GM18508 (cell line): ENCODE measurements around the gene IRS2.
"Not testable (repeated sequence)": the region's sequence is repeated elsewhere in the genome, so short reads cannot be mapped to it uniquely, and the experiment has no call there.

Source experiments
- ATAC-seq: cut with Tn5 transposase; IDR thresholded peaks from one replicate; pipeline ENCODE4 v1.9.1; 2021; ENCODE audit warnings: moderate number of reproducible peaks; ENCODE audit not compliant: insufficient read depth, unreplicated experiment

The IRS2 gene, protein sequence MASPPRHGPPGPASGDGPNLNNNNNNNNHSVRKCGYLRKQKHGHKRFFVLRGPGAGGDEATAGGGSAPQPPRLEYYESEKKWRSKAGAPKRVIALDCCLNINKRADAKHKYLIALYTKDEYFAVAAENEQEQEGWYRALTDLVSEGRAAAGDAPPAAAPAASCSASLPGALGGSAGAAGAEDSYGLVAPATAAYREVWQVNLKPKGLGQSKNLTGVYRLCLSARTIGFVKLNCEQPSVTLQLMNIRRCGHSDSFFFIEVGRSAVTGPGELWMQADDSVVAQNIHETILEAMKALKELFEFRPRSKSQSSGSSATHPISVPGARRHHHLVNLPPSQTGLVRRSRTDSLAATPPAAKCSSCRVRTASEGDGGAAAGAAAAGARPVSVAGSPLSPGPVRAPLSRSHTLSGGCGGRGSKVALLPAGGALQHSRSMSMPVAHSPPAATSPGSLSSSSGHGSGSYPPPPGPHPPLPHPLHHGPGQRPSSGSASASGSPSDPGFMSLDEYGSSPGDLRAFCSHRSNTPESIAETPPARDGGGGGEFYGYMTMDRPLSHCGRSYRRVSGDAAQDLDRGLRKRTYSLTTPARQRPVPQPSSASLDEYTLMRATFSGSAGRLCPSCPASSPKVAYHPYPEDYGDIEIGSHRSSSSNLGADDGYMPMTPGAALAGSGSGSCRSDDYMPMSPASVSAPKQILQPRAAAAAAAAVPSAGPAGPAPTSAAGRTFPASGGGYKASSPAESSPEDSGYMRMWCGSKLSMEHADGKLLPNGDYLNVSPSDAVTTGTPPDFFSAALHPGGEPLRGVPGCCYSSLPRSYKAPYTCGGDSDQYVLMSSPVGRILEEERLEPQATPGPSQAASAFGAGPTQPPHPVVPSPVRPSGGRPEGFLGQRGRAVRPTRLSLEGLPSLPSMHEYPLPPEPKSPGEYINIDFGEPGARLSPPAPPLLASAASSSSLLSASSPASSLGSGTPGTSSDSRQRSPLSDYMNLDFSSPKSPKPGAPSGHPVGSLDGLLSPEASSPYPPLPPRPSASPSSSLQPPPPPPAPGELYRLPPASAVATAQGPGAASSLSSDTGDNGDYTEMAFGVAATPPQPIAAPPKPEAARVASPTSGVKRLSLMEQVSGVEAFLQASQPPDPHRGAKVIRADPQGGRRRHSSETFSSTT (N-terminal part only)

DNA sequence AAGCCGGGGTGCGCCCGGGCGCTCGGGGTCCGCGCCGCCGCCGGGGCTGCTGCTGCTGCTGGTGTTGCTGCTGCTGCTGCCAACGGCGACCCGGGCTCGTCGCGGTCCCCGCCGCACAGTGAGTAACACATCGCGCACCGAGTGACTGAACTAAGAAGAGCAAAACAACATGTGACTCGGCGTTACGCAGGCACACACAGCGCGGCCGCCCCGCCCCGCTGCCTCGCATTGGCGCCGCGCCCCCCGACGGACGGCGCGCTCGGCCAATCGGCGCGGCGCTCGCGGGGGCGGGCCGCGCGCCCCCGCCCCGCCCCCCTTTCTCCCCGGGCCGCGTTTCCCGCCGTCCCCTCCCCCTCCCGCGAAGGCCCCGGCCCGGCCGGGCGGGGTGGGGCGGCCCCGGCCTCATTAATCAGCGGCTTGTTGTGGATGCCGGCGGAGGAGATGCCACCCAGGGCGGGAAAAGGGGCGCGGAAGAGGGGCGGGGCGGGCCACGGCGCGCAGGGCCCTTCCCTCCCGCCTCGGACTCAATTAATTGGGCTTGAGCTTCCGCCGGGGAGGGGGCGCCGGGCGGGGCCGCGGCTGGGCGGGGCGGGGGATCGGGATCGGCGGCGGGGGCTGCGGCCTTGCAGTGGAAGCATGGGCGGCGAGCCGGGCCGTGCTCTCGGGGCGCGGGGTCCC lies at the start of gene IRS2:
TSS of gene IRS2 (minus strand) at position 127 of the 678 bp plus-strand sequence. CDS start 530 bp downstream, outside the sequence.
- peak; percentile 97 for ATAC-seq

DNA sequence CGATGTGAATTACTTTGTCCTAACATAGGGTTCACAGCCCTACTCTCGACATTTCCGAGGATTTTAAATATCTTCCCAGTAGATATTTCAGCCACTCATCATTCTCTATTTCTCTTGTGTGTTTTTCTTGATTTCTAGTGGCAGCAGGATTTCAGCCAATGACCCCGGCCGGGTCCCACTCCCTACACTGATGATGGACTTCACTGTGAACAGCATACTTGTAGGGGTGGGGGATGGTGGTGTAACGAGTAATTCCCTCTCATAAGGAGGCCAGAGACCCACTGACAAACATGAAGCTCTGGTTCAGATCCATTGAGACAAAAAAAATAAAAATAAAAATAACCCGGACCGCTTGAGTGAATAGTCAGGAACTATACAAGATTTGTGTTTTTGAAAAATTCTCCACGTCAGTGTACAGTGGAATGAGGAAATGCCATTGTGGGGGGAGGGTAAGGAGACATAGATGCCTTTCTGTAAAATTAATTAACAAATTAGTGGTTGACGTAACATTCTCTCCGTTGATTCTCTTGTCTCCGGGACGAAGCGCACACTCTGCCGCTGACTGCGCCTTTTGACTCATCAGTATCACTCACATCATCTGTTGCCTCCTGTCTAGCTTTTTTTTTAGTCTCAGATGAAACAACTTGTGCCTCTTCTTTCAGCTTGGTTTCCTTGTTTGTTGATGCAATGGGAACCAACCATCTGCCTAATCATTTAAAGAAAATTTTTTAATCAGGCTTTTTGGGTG lies 48.8 kb upstream of the IRS2 start:
- ATAC-seq, result no peak

DNA sequence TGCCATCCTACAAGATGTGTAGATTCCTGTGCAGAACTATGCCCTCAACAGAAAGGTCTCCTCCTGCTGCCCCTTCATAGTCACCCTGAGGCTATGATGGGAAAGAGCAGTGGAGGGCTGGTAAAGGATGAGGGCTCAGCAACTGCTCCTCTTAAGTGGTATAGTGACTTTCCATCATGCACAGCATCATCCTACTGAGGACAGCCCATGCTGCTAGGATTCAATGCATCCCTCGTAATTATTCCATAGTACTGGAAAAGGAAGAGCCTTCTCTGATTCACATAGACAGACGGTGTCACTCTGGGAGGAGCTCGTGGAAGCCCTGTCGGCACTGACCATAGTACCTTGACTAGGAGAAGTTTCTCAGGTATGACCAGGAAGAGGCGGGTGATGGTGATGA lies 47.6 kb upstream of the IRS2 start:
- ATAC-seq, result no peak

DNA sequence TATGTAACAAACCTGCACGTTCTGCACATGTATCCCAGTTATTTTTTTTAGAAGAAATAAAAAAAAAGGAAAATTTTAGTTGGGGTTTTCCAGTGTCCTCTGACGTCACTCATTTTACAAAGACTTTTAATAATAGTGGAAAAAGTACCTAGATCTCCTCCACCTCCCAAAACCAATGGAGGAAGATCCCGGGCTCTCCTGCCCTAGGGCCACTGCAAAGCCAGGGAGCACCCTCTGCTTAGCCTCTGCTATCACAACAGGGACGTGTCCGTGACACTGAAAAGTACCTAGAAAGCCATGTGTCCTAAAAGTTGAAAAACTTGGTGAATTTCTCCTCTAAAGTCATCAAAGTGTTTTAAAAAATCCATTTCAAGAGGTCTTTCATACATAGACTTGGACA lies 46.7 kb upstream of the IRS2 start:
- no peak for ATAC-seq

DNA sequence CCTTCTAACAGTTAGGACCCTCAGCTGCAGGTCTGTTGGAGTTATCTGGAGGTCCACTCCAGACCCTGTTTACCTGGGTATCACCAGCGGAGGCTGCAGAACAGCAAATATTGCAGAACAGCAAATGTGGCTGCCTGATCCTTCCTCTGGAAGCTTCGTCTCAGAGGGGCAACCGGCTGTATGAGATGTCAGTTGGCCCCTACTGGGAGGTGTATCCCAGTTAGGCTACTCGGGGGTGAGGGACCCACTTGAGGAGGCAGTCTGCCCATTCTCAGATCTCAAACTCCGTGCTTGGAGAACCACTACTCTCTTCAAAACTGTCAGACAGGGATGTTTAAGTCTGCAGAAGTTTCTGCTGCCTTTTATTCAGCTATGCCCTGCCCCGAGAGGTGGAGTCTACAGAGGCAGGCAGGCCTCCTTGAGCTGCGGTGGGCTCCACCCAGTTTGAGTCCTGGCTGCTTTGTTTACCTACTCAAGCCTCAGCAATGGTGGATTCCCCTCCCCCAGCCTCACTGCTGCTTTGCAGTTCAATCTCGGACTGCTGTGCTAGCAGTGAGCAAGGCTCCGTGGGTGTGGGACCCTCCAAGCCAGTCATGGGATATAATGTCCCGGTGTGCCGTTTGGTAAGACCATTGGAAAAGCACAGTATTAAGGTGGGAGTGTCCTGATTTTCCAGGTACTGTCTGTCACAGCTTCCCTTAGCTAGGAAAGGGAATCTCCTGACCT lies 42.4 kb upstream of the IRS2 start:
- not testable (repeated sequence) for ATAC-seq

DNA sequence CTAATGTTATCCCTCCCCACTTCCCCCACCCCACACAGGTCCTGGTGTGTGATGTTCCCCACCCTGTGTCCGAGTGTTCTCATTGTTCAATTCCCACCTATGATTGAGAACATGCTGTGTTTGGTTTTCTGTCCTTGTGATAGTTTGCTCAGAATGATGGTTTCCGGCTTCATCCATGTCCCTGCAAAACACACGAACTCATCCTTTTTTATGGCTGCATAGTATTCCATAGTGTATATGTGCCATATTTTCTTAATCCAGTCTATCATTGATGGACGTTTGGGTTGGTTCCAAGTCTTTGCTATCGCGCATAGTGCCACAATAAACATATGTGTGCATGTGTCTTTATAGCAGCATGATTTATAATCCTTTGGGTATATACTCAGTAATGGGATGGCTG lies 36.8 kb upstream of the IRS2 start:
- not testable (repeated sequence) for ATAC-seq

DNA sequence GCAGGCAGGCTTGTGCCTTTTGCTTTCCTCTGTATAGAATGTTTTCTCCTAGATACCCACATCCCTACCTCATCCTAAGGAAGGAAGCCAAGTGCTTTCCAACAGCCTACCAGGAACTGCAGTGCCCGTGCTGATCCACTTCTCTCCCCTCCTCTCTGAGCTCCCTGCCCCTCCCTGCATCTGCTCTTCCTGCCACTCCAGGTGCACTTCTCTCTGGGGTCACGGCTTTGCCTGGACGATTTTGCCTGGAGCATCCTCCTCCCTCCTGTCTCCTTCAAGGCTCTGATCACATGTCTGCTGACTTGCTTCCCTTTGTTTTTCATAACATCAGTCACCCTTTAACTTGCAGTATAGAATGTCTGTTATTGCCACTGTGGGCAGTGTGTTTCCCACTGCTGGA lies 34.7 kb upstream of the IRS2 start:
- ATAC-seq, result no peak

DNA sequence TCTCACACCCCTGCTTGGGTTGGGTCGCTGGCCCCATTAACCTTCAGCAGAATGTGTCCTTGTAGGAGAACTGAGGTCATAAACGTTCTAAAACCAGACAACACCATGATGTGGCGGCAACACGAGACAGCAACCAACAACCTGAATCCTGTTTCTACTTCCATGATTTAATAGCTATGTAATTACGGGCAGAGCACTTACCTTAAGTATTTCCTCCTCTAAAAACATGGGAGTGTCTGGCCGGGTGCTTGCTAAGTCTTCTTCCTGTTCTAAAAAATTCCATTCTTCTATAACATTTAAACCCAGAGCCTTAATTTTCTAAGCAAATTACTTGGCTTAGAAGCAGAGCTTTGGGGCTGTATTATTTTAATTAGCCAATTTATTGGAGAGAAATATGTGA lies 33.5 kb upstream of the IRS2 start:
- no peak for ATAC-seq

DNA sequence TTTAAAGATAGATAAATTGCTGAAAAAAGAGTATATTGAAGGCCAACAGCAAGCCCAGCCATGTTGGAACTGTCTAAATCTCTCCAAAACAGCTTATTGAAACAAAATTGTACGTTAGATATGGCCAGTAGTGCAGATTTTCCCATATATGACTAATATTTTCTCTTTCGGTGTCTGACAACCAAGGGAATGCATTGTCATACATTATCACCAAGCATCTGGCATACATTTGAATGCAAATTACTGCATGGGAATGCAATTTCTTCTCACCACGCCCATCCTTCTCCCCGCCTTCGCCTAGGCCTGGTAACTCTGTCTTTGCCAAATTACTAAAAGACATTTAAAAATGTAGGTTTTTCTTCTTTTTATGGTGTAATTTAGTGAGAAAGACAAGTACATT lies 32.5 kb upstream of the IRS2 start:
- no peak for ATAC-seq

DNA sequence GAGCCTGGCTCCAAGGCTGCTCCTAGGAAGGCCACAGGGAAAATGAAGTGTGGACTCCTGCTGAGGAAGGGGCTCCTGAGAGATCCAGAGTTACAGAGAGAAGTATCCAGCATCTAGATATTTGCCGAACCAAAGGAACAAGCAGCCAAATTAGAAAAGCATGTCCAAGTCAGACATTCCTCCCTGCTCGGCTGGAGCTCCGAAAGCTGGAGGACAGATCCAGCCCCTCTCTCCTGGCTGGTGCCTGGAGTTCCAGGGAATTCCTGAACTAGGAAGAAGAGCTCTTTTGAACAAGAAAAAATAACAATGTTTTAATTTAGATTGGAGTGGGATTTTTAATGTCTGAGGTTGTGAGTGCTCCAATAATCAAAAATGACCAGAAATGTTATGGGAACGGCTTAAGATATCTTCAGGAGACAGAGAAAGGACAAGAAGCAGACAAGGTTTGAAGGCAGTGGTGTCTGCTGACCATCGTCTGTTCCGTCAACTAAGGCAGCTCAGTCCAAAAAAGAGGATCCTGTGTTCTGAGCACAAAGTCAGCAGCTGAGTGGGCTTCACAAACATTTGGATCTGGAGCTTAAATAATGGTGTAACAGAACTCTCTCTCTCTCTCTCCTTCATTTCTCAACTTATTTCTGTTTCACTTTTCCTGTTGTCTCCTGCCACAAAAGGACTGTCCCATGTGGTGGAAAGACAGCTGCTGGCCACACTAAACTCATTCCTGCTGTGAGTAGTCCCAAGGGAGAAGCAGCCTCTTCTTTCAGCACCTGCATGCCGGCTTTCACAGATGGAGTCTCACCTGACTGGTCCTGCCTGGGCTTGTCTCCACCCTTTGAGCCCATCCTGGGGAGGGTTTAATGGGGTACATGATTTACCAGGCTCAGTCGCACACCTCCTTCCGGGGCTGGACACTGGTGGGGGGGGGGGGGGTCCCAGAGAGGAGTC lies 31.5 kb upstream of the IRS2 start:
- no peak for ATAC-seq

DNA sequence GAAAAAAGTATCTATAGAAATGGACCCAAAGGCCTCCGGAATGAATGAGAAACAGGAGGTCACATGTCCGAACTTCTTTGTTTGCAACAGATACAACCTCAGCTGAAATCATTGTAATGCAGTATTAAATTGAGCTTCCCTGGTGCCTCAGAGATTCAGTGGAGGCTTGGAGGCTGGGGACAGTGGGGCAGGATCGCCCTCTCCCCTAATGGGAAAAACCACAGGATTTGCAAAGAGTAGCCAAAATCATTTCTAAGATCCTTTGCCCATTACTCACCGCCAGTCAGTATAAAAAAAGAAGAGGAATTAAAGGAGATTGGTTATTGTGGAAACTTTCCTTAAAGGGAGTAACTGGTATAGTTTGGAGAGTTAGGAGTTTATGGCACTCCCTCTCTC lies 30.4 kb upstream of the IRS2 start:
- ATAC-seq, result no peak

DNA sequence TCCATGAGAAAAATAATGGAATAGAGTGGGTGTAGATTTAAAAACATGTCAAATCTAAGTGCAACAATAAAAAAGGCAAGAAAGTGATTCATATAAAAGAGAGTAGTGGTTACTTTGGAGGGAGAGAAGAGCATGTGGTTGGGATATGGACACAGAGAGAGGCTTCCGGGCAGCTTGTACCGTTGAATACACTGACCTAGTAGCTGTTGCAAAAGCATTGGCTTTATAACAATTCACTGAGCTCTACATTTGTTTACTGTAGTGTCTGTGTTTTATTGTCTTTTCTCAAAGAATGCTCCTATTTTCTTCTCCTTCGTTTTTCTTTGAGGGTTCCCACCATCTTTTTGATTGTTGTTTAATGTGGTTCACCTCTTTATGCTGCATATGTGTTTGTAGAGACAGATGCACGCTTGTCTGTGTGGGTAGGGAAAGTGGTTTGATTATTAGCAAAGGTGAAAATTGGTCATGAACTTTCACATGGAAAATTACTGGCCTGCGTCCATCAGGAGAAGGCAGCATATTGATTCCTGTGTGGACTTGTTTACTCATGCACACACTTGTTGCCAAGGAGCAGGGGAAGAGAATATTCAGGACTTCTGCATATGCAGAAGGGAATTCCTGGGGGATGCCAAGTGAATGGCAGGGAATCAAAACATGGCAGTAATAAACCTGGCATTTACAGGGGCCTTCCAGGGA lies 29.9 kb upstream of the IRS2 start:
- ATAC-seq, result no peak

DNA sequence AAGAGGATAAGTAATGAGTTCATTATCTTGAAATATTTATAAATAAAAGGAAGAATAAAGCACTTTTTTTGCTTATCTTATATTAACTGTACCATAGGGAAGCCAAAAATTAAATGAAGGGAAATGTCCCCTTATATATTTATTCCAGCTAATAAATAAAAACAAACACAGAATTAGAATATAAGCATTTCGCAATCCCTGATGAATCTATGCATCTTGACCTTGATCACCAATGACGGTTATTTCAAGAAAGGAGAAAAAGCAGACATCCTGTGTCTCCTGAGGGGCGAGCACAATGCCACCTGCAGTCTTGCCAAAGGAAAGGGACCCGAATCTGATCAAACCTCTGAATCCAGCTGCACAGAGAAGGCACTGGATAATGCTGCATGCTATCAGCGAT lies 29.3 kb upstream of the IRS2 start:
- no peak for ATAC-seq

DNA sequence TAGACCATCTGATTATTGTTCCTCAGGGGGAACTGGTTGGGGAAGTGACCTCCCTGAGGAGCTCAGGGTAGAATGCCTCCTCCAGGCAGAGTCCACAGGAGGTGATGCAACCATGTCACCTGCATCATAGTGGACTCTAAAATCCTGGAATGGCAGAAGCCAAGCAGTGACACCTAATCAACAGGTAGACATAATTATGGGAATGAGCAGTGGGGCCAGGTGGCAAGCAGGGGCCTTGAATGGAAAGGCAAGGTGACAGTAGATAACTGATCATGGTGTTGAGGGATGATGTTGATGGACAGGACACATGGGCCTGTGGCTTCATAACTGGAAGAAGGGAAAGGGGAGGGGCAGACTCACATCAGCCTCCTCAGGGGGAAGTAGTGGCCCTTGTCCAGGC lies 27.3 kb upstream of the IRS2 start:
- no peak for ATAC-seq

DNA sequence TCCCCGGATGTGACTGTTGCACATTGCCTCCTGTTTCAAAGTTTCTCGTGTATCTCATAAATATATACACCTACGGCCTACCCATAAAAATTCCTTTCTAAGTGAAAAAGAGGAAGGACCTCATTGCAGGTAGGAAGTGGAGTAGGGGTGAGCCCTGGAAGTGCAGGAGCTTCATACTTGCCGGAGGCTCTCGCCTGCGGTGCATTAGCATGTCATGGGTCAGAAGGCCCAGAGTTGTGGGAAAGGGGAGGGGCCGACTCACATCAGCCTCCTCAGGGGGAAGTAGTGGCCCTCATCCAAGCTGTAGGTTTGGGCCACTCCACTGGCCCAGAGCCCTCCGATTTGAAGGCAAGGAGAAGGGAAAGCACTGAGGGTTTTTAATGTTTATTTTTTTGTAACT lies 26.0 kb upstream of the IRS2 start:
- ATAC-seq, result no peak

DNA sequence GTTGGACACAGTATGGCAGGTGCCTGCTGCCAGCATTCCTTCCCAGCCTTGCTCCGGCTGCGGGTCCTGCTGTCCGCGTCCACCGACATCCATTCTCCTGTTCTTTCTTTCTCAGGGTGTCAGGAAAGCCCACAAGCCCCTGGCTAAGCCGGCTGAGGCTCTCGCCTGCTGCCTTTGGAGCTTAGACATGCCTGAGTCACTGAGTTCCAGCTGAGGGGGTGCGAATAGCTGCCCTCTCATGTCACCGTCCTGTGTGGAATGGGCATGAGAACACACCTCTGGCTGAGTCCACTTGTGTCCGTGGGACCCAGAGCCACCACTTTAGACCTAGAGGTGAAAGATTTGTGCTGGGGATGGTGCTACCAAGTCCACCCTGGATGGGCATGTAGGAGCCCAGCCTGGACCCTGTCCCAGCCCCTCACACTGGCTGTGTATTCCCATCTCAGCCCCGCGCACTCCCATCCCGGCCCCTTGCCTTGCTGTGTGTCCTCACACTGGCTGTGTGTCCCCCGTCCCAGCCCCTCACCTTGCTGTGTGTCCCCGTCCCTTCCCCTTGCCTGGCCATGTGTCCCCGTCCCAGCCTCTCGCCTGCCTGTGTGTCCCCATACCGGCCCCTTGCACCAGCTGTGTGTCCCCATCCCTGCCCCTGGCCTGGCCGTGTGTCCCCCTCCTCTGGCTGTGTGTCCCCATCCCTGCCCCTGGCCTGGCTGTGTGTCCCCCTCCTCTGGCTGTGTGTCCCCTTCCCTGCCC lies 24.6 kb upstream of the IRS2 start:
- no peak for ATAC-seq
